HL-60/S4 (cell line): ENCODE results near the gene IQGAP3.
"Not testable (repeated sequence)": the region's sequence is repeated elsewhere in the genome, so short reads cannot be mapped to it uniquely, and the experiment has no call there.

Source experiments
- in situ Hi-C: fragments of 300-500 bp; cut with MboI; formaldehyde crosslinking; loops from 2 replicates; pipeline ENCODE4 v1.14.3; 2022; ENCODE audit warnings: low sequenced_read_pairs

Gene IQGAP3

DNA sequence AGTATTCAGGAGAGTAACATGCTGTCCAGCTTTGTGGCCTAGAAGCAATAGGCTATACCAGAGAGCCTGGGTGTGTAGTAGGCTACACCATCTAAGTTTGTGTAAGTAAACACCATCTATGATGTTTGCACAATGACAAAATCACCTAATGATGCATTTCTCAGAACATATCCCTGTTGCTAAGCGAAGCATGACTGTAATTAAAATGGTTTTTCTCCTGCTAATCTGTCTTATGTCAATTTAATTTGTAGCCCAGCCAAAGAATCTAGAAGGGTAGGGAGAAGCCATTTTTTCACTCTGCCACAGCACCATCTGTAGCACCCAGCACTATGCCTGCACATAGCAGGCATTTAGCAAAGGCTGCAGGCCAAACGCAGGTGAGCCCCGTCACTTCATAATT is 5.2 kb upstream of the IQGAP3 start:
- in situ Hi-C loops: no loop called here

DNA sequence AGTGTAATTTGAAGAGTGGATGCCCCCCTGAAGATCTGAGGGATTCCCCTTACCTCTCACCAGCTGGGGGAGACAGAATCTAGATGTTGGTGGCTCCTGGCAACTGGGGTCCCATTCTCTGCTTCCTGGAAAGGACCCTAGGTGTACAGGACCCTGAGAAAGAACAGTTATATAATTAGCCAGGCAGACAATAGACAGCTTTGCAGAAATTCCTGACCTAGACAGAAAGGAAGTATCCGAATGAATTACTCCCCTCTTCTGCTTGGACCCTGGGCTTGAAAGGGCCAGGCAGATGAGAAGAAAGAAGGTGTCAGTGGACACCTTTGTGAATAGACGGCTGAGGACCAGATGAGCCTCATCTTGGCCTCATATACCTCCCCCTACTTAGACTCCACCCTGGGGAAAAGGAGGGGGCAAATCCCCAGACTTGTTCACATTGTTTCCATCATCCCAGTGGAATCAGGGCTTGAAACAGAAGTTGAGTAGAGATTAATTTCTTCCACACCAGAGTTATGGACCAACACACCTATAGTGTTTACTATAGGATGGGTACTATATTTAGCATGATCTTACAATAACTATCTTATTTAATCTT is 1.8 kb upstream of the IQGAP3 start:
- in situ Hi-C loops: no loop called here

GRCh38 chr1:156572663-156573018 is 276 bp upstream of the IQGAP3 start:
- in situ Hi-C loops: no loop called here

DNA sequence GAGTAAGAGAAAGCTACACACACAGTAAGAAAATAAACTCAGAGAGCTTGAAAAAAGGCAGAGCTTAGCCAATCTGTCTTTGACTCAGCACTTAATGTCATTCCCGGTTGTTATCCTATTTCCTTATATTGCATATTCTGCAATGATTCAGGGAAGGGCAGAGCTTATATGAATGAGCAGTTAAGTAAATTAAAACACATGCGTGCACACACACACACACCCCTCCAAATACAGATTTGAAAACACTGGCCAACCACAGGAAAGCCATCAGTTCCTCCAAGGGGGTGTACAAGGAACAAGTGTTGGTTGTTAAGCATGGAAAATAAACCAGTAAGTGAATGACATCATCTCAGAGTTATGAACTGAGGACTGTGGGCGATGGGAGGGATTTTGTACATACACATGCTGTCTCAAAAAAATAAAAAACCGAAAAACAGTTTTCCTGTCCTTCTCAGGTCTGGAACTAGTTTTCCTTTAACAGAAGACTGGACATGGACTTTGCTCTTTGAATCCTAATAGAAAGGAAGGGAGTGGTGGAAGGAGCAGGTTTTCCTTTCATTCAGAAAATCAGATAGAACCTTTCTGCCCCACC is 1.0 kb downstream of the IQGAP3 start:
- in situ Hi-C loops: no loop called here

DNA sequence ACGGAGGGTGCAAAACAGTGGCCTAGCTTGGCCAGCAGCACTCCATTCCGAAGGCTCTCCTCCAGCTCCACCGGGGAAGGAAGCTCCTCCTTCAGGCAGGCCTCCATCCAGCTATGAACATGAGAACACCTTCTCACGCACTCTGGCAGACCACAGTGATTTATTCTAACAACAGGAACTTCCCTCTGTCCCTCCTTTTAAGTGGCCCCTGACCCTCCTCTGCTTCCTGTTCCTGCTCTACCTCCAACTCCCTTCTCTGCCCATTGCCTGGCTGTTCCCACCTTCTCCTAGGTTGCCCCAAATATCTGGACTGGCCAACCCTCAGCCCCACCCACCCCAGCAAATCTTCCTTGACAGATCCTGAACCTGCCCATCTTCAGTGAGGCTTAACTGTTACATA is 5.9 kb downstream of the IQGAP3 start:
- in situ Hi-C loops: no loop called here

DNA sequence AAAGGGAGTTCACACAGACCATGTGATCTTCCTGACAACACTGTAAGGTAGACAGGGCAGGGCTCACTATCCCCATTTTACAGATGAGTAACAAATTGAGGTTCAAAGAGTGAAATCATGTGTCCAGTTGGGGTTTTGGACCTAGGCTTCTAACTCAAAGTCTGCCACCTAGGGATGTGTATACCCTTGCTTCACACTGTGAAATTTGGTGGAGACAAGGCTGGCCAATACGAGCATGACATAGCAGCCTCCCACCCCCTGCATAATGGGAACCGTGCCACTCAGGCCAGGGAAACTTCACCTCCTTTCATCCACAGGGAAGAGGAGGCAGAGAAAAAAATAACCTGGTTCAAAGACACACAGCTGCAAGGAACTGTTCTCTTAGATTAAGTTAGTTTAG is 6.8 kb downstream of the IQGAP3 start:
- in situ Hi-C loops: no loop called here

GRCh38 chr1:156560585-156561163 is 11.7 kb downstream of the IQGAP3 start:
- in situ Hi-C loops: no loop called here

- in situ Hi-C loops: no loop called here
These were observed 12.5 kb downstream of the IQGAP3 start for GRCh38 chr1:156559797-156560385.

DNA sequence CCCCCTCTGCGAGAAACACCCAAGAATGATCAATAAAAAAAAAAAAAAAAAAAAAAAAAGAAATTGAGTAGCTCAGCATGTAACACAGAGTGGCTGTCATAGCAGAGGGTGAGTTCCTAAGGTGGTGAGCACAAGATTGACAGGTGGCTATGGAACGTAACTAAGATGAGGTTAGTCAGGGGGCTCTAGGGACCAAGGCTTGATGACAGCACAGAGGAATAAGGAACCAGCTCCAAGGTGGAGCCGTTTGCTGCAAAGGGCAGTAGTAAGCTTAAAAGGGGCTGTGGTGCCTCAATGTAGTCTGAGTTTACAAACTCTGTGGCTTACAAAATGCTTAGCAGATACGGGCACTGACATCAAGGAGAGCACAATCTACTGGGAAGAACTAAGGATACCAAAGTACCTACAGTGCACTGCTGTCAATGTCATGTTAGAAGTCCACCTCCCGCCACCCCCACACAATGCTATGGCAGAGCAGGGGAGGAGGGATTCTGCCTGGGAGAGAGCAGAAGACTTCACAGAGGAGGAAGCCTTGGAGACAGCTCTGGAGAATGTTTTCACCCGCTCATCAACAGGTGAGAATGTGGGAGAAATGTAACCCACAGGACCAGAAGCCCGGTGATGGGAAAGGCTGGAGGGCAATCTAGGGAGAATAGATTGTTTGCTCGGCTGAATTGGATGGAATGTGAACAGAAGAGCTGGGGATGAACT is 13.1 kb downstream of the IQGAP3 start:
- in situ Hi-C loops: no loop called here

- in situ Hi-C loops: no loop called here
These were observed 16.0 kb downstream of the IQGAP3 start for GRCh38 chr1:156556354-156556753.

GRCh38 chr1:156555715-156556114 is 16.6 kb downstream of the IQGAP3 start:
- in situ Hi-C loops: no loop called here

DNA sequence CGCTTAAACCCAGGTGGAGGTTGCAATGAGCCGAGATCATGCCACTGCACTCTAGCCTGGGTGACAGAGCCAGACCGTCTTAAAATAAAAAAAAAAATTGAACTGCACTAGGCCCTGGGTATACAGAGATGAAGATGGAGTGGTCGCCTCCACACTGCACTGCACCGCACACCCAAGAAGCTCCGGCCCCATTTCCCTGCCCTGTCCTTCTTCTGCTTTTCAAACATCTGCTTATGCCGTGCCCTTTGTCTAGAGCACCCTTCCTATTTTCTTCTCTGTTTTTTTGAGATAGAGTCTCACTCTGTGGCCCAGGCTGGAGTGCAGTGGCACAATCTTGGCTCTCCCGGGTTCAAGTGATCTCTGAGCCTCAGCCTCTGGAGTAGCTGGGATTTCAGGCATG is 17.4 kb downstream of the IQGAP3 start:
- in situ Hi-C loops: no loop called here

DNA sequence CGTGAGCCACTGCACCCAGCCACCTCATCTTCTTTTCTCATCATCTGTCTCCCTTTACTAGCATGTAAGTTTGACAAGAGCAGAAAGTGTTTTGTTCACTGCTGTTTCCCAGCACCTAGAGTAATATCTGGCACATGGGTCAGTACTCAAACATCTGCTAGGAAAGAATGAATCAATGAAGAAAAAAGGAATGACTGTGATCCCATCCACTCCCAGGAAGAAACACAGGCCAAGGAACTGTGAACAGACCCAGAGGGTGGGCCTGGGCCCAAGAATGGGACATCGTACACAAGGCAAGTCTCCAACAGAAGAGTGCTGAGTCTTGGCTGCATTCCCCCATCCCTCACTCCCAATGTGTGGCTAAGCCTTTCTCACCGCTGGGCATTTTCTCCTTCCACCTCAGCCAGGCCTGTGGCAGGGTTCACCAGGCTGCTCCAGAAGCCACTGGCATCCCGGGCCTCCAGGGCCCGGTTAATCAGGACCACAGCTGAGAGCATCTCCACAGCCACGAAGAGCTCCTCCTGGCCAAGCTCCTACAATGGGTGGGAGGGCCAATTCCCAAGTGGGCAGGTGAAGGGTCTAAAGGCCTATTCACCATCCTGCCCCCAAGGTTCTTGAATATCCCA is 18.4 kb downstream of the IQGAP3 start:
- in situ Hi-C loops: no loop called here

GRCh38 chr1:156552937-156553336 is 19.4 kb downstream of the IQGAP3 start:
- in situ Hi-C loops: not testable (repeated sequence)

- in situ Hi-C loops: no loop called here
These were observed 19.8 kb downstream of the IQGAP3 start for GRCh38 chr1:156552518-156552917.

GRCh38 chr1:156551869-156552268 is 20.5 kb downstream of the IQGAP3 start:
- in situ Hi-C loops: no loop called here

GRCh38 chr1:156551066-156551643 is 21.2 kb downstream of the IQGAP3 start:
- in situ Hi-C loops: no loop called here

DNA sequence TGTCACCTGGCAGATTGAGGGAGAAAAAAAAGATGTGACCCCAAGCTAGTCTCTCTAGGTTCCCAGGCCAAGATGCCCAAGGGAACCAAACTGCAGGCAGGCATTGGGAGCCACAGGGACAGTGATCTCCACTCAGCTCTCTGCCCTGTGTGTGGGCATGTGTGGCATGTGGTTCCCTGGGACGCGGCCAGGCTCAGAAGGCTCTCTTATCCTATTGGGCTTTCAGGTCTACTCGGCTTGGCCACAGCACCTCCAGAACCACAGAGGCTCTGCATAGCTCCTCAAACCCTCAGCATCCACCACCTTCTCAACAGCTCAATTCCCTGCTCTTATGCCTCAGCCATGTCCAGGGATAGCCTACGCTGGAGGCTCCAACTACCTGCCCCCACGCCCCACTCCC is 22.0 kb downstream of the IQGAP3 start:
- in situ Hi-C loops: no loop called here

- in situ Hi-C loops: no loop called here
These were observed 22.5 kb downstream of the IQGAP3 start for GRCh38 chr1:156549831-156550230.

GRCh38 chr1:156549390-156549789 is 23.0 kb downstream of the IQGAP3 start:
- in situ Hi-C loops: no loop called here

DNA sequence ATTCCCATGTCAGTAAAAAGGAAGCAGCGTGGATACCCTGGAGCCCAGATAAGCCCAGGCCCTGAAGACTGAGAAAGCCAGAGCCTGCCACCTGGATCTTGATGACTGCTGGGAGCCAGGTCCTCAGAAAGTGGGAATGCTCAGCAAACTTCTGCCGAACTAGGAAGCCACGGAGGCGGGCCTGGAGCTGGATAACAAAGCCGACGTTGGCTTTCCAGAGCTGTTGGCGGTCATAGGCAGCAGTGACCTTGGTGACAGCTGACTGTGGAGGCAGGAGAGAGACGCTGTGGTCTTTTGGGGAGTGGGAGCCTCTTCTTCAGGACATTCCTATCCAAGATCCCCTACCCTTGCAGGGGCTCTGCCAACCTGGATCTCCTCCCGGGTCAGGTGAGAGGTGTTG is 24.4 kb downstream of the IQGAP3 start:
- in situ Hi-C loops: no loop called here
